ENCODE measurements around the gene PRR15L.
A peak's percentile ranks its signal among the peaks of the same experiment; 100 is the strongest.

Gene PRR15L

GRCh38 chr17:47980541-47980940, 22.9 kb upstream of the PRR15L start:
- Mint-ChIP-seq H3K4me3 (no peak overlapping the region), H3K27me3 (no peaks in the 10 kb centered on the region), H3K4me1 (ENCODE audit: low read depth) (no peaks in the 10 kb centered on the region), H3K36me3 (ENCODE audit: low read depth) (peaks cover 94% of the 10 kb centered on the region), H3K27ac (peak overlapping the region; percentile 47), H3K9me3 (no peaks in the 10 kb centered on the region)
- DNase-seq, result no peak

DNA sequence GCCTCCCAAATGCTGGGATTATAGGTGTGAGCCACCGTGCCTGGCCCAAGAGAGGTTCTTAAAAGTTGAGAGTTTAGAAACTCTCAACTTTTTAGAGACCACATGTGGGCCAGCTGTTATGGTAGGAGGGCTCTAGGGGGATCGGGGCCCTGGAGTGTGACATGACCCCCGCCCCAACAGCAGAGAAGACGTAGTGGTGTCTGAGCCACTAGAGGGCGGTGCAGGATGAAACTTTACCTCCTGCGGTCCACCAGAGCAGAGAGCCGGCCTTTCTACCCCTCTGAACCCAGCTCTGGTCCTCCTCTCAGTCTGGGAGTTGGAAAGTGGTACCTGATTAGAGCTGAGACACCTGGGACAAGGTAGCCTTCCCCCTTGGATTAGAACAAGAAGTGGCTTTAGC, 20.6 kb upstream of the PRR15L start:
- no peaks in the 10 kb centered on the region for H3K9me3 Mint-ChIP-seq
- no peaks in the 10 kb centered on the region for H3K27me3 Mint-ChIP-seq
- H3K4me3 Mint-ChIP-seq, result no peak overlapping the region
- peaks cover 98% of the 10 kb centered on the region for H3K36me3 Mint-ChIP-seq (ENCODE audit: low read depth)
- peak; percentile 52 for DNase-seq
- H3K27ac Mint-ChIP-seq, result no peak overlapping the region
- H3K4me1 Mint-ChIP-seq (ENCODE audit: low read depth), result no peaks in the 10 kb centered on the region

DNA sequence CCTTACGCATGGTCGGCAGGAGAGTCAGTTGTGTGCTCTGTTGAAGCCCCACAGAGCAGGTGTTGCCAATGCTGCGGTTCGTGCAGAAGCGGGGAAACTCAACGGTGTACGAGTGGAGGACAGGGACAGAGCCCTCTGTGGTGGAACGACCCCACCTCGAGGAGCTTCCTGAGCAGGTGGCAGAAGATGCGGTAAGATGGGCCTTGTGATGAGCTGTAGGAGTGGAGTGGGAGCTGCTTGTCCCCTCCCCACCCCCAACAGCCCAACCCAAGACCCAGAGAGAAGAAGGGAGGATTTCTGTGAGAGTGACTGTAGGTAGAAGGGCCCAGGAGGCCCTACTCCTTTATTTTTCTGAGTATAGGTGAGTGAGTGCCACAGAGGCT, 18.1 kb upstream of the PRR15L start:
- Mint-ChIP-seq H3K27ac (no peak overlapping the region), H3K36me3 (ENCODE audit: low read depth) (peaks cover 95% of the 10 kb centered on the region)

DNA sequence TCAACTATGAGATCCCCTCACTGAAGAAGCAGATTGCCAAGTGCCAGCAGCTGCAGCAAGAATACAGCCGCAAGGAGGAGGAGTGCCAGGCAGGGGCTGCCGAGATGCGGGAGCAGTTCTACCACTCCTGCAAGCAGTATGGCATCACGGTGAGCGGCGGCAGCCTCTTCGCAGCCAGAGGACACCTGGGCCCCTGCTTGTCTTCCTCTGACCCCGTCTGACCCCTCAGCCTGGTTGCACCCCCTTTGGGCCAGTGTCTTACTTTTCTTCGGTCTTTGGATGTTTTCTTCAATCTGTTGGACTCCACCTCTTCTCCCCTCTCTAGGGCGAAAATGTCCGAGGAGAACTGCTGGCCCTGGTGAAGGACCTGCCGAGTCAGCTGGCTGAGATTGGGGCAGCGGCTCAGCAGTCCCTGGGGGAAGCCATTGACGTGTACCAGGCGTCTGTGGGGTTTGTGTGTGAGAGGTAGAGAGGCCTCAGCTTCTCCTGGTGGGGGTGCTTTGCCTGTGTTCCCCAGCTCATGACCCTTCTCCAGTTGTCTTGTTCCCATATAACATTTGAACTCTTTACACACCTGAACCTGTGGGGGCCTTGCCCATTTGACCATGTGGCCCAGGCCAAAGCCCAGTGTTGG, 17.6 kb upstream of the PRR15L start:
- Mint-ChIP-seq H3K27me3 (no peaks in the 10 kb centered on the region), H3K27ac (no peak overlapping the region), H3K4me3 (no peak overlapping the region), H3K9me3 (no peaks in the 10 kb centered on the region), H3K36me3 (ENCODE audit: low read depth) (peaks cover 90% of the 10 kb centered on the region), H3K4me1 (ENCODE audit: low read depth) (peaks cover 21% of the 10 kb centered on the region)
- DNase-seq, result no peak

More for the DNA sequence above, 18.1 kb upstream of the PRR15L start:
- H3K9me3 Mint-ChIP-seq, result no peaks in the 10 kb centered on the region
- H3K4me1 Mint-ChIP-seq (ENCODE audit: low read depth), result peaks cover 18% of the 10 kb centered on the region
- DNase-seq, result no peak
- H3K4me3 Mint-ChIP-seq, result no peak overlapping the region
- no peaks in the 10 kb centered on the region for H3K27me3 Mint-ChIP-seq

DNA sequence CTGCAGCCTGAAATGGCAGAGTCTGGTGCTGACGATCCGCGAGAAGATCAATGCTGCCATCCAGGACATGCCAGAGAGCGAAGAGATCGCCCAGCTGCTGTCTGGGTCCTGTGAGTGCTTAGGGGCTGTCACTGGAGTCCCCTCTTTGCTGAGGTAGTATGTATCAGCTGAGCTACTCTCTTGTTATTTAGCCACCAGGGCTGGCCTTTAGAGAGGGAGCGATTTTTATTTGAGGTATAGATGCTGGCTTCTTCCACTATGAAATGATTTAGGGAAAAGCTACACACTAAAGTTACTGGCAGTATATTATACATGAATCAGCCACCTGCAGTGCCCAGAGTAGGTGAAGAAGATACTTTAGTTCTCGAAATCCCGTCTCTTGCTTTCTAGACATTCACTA, 15.9 kb upstream of the PRR15L start:
- peaks cover 28% of the 10 kb centered on the region for H3K4me1 Mint-ChIP-seq (ENCODE audit: low read depth)
- H3K36me3 Mint-ChIP-seq (ENCODE audit: low read depth), result peaks cover 73% of the 10 kb centered on the region
- no peaks in the 10 kb centered on the region for H3K27me3 Mint-ChIP-seq
- no peak overlapping the region for H3K4me3 Mint-ChIP-seq
- no peaks in the 10 kb centered on the region for H3K9me3 Mint-ChIP-seq
- H3K27ac Mint-ChIP-seq, result no peak overlapping the region
- no peak for DNase-seq

DNA sequence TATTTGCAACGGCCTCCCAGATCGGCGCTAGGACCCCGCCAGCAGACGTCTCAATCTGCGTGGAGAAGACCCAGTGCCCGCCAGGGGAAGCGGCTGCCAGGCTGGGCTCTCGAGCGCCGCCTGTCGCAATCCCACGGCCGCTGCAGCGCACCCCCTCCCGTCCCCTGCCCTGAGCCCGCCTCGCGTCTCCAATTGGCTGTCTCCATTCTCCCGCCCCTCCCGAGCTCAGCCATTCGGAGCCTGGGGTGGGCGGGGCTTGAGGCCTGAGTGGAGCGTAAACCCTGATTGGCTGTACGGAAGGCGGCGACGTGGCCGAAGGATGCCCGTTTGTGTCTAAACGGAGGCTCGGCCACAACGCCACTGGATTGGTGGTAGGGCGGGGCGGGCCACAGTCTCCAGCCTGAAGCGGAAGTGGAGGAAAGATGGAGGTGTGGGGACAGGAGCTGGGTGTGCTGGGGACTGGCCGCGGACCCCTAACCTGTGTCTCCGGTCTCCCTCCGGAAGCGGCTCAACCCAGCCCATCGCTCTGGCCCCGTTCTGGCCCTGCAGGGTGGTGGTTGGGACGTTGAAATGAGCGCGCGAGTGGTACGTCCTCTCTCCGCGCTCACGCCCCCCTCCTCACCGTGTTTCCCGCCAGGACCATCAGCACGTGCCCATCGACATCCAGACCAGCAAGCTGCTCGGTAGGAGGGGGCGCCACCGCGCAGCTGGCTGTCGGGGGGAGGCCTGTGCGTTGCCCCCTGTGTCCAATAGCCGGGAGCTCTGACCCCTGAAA, 13.2 kb upstream of the PRR15L start, which contains the start of gene CDK5RAP3:
Gene CDK5RAP3, plus strand, starts transcription at position 389 of the 775 bp plus-strand sequence. Its CDS starts 34 bp downstream, at position 423.
- H3K36me3 Mint-ChIP-seq (ENCODE audit: low read depth), result peaks cover 46% of the 10 kb centered on the region

GRCh38 chr17:47969930-47970724, 12.4 kb upstream of the PRR15L start:
- no peaks in the 10 kb centered on the region for H3K9me3 Mint-ChIP-seq
- peak overlapping the region; percentile 8 for H3K27ac Mint-ChIP-seq
- peaks cover 28% of the 10 kb centered on the region for H3K4me1 Mint-ChIP-seq (ENCODE audit: low read depth)
- no peaks in the 10 kb centered on the region for H3K27me3 Mint-ChIP-seq
- peaks cover 38% of the 10 kb centered on the region for H3K36me3 Mint-ChIP-seq (ENCODE audit: low read depth)
- H3K4me3 Mint-ChIP-seq, result peak overlapping the region; percentile 95
- no peak for DNase-seq

More for the DNA sequence above, 13.2 kb upstream of the PRR15L start, which contains the start of gene CDK5RAP3:
- H3K4me1 Mint-ChIP-seq (ENCODE audit: low read depth), result peaks cover 28% of the 10 kb centered on the region
- peak within 1 kb of the TSS; percentile 95 for H3K4me3 Mint-ChIP-seq
- H3K27me3 Mint-ChIP-seq, result no peaks in the 10 kb centered on the region
- DNase-seq, result peak; percentile 99
- peak within 1 kb of the TSS; percentile 95 for H3K27ac Mint-ChIP-seq
- no peaks in the 10 kb centered on the region for H3K9me3 Mint-ChIP-seq

DNA sequence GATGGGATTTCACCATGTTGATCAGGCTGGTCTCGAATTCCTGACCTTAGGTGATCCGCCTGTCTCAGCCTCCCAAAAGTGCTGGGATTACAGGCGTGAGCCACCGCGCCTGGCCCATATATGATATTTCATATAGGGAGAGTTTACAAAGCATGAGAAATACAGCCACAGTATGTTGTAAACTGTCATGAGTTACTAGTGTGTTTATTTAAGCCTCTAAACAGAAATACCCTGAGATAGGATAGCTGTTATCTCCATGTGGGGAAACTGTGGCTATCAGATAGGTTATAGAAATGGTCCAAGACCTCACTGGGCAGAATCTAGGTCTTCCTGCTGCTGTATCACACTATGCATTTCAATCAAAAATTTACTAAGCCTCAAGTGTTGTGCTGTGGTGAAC, 11.2 kb upstream of the PRR15L start:
- Mint-ChIP-seq H3K27me3 (no peaks in the 10 kb centered on the region), H3K4me3 (no peak overlapping the region), H3K4me1 (ENCODE audit: low read depth) (peaks cover 28% of the 10 kb centered on the region), H3K9me3 (no peaks in the 10 kb centered on the region), H3K27ac (no peak overlapping the region), H3K36me3 (ENCODE audit: low read depth) (peaks cover 26% of the 10 kb centered on the region)
- no peak for DNase-seq

- Mint-ChIP-seq H3K27ac (no peak overlapping the region), H3K4me1 (ENCODE audit: low read depth) (peaks cover 24% of the 10 kb centered on the region), H3K36me3 (ENCODE audit: low read depth) (peaks cover 14% of the 10 kb centered on the region), H3K9me3 (no peaks in the 10 kb centered on the region), H3K27me3 (no peaks in the 10 kb centered on the region), H3K4me3 (no peak overlapping the region)
- no peak for DNase-seq
Measured at GRCh38 chr17:47967607-47968252, 10.0 kb upstream of the PRR15L start.

GRCh38 chr17:47966079-47966519, 8.4 kb upstream of the PRR15L start:
- Mint-ChIP-seq H3K27ac (no peak overlapping the region), H3K4me1 (ENCODE audit: low read depth) (peaks cover 12% of the 10 kb centered on the region), H3K27me3 (no peaks in the 10 kb centered on the region), H3K4me3 (no peak overlapping the region), H3K9me3 (no peaks in the 10 kb centered on the region), H3K36me3 (ENCODE audit: low read depth) (peaks cover 2% of the 10 kb centered on the region)
- DNase-seq, result no peak

DNA sequence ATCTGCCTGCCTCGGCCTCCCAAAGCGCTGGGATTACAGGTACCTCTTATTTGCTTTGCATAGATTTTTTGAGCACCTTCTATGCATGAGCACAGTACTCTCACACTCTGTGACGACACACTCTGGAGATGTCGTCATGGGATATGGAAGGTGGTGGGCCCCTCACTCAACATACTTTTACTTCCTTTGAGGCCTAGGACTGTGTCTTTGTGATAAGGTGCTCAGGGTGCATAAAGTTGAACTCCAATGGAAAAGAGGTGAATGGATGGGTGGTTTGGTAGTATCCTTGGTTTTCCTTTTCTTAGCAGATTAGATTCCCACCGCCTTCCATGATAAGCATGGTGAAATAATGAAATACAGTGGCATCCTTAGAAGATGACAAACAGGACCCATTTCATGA, 7.2 kb upstream of the PRR15L start:
- no peak overlapping the region for H3K27ac Mint-ChIP-seq
- H3K4me1 Mint-ChIP-seq (ENCODE audit: low read depth), result peaks cover 2% of the 10 kb centered on the region
- H3K36me3 Mint-ChIP-seq (ENCODE audit: low read depth), result no peaks in the 10 kb centered on the region
- H3K4me3 Mint-ChIP-seq, result no peak overlapping the region
- DNase-seq, result no peak
- H3K27me3 Mint-ChIP-seq, result no peaks in the 10 kb centered on the region
- H3K9me3 Mint-ChIP-seq, result no peaks in the 10 kb centered on the region

DNA sequence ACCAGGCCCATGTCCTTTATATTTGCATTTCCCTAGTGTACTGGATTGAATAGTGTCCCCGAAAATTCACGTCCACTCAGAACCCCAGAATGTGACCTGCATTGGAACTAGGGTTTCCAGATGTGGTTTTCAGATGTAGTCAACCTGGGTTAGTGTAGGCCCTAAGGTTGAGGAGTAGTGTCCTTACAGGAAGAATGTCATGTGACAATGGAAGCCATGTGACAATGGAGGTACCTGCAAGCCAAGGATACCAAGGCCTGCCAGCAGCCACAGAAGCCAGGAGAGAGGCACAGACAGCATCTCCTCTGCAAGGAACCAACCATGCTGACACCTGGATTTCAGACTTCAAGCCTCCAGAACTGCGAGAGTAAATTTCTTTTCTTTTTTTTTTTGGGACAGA, 5.2 kb upstream of the PRR15L start:
- no peaks in the 10 kb centered on the region for H3K4me1 Mint-ChIP-seq (ENCODE audit: low read depth)
- H3K4me3 Mint-ChIP-seq, result no peak overlapping the region
- no peaks in the 10 kb centered on the region for H3K36me3 Mint-ChIP-seq (ENCODE audit: low read depth)
- H3K27me3 Mint-ChIP-seq, result no peaks in the 10 kb centered on the region
- H3K27ac Mint-ChIP-seq, result no peak overlapping the region
- no peaks in the 10 kb centered on the region for H3K9me3 Mint-ChIP-seq
- DNase-seq, result no peak

- Mint-ChIP-seq H3K27ac (no peak overlapping the region), H3K9me3 (no peaks in the 10 kb centered on the region), H3K4me3 (no peak overlapping the region), H3K4me1 (ENCODE audit: low read depth) (no peaks in the 10 kb centered on the region), H3K27me3 (no peaks in the 10 kb centered on the region), H3K36me3 (ENCODE audit: low read depth) (no peaks in the 10 kb centered on the region)
- no peak for DNase-seq
Measured at GRCh38 chr17:47961406-47961805, 3.7 kb upstream of the PRR15L start.

All from activated T-cell treated with anti-CD3 and anti-CD28 coated beads, Interleukin-2, amount 50 U/mL, for 24 hours (primary cell).